HL-60 (cell line): ENCODE measurements around the gene CAMSAP2.

ENCODE experiments used
- DNase-seq, 2 experiments: peaks; one replicate each; pipeline ENCODE4 v3.0.0-alpha.2; 2010 to 2020; ENCODE audit warnings: low read depth in 1 of 2, low spot score in 1 of 2
- H3K27ac ChIP-seq: fragments of 250-450 bp; sonication (Bioruptor Pico); replicated peaks from 2 replicates; pipeline ENCODE4 v1.5.1; 2020; ENCODE audit warnings: mild to moderate bottlenecking, moderate library complexity
- H3K27me3 ChIP-seq: fragments of 250-450 bp; sonication (Bioruptor Pico); 2 replicates; pipeline ENCODE4 v1.5.1; 2021; ENCODE audit warnings: mild to moderate bottlenecking, moderate library complexity; ENCODE audit not compliant: insufficient read depth, poor library complexity, severe bottlenecking
- H3K4me3 ChIP-seq: replicated peaks from 2 replicates; pipeline ENCODE4 v1.5.1; 2011; ENCODE audit warnings: mild to moderate bottlenecking, control low read depth, low read length; ENCODE audit not compliant: insufficient read depth
- GABPA ChIP-seq: IDR thresholded peaks from 2 replicates; pipeline ENCODE4 v1.6.1; 2012; ENCODE audit warnings: low read depth
- POLR2AphosphoS5 ChIP-seq: IDR thresholded peaks from 2 replicates; pipeline ENCODE4 v1.6.1; 2012; ENCODE audit warnings: low read depth
- SPI1 ChIP-seq: IDR thresholded peaks from 2 replicates; pipeline ENCODE4 v1.6.1; 2012; ENCODE audit warnings: low read depth, mild to moderate bottlenecking, borderline replicate concordance
- TF ChIP-seq, protein P1 (sequence below): IDR thresholded peaks from one replicate; pipeline ENCODE4 v1.5.1; 2011; ENCODE audit warnings: low read length, control low read depth, inconsistent platforms; ENCODE audit not compliant: insufficient read depth
- TF ChIP-seq, protein P2 (sequence below): IDR thresholded peaks from 2 replicates; pipeline ENCODE4 v1.6.1; 2012; ENCODE audit warnings: low read depth; ENCODE audit not compliant: insufficient replicate concordance

CAMSAP2 gene

DNA sequence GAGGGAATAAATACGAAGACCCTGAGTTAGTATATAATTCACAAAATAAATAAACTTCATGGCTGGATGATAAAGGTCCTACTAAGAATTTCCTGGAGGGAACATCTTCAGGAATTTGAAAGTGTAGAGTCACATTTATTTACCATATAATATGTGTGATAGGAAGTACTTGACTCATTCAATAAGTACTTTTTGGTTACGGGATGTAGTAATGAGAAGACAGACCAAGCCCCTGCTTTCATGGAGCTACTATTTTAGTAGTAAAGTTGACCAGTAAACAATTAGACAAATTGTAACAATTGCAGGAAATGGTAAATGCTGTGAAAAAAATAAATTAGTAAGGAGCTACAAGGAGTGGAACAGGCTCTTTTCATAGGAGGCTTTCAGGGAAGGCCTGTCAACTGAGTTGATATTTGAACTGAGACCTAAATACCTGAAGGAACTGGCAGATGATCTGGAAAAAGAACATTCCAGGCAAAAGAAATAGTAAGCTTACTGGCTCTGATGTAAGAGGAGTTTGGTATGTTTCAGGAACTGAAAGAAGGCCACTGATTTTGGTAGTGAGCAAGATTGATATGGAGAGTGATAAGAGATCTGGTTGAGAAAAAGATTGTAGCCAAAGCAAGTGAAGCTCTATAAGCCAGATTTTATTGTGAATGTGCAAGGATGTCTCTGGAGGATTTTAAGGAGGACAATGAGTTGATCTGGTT is 36.2 kb downstream of the CAMSAP2 start:
- no peak for DNase-seq
- Histone ChIP-seq H3K27ac (no peak overlapping the region), H3K27me3 (no peaks in the 10 kb centered on the region), H3K4me3 (no peak overlapping the region)
- TF ChIP-seq POLR2AphosphoS5 (no peak), SPI1 (no peak), GABPA (no peak)
- TF ChIP-seq, protein P1, sequence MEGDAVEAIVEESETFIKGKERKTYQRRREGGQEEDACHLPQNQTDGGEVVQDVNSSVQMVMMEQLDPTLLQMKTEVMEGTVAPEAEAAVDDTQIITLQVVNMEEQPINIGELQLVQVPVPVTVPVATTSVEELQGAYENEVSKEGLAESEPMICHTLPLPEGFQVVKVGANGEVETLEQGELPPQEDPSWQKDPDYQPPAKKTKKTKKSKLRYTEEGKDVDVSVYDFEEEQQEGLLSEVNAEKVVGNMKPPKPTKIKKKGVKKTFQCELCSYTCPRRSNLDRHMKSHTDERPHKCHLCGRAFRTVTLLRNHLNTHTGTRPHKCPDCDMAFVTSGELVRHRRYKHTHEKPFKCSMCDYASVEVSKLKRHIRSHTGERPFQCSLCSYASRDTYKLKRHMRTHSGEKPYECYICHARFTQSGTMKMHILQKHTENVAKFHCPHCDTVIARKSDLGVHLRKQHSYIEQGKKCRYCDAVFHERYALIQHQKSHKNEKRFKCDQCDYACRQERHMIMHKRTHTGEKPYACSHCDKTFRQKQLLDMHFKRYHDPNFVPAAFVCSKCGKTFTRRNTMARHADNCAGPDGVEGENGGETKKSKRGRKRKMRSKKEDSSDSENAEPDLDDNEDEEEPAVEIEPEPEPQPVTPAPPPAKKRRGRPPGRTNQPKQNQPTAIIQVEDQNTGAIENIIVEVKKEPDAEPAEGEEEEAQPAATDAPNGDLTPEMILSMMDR: no peak
- TF ChIP-seq, protein P2, sequence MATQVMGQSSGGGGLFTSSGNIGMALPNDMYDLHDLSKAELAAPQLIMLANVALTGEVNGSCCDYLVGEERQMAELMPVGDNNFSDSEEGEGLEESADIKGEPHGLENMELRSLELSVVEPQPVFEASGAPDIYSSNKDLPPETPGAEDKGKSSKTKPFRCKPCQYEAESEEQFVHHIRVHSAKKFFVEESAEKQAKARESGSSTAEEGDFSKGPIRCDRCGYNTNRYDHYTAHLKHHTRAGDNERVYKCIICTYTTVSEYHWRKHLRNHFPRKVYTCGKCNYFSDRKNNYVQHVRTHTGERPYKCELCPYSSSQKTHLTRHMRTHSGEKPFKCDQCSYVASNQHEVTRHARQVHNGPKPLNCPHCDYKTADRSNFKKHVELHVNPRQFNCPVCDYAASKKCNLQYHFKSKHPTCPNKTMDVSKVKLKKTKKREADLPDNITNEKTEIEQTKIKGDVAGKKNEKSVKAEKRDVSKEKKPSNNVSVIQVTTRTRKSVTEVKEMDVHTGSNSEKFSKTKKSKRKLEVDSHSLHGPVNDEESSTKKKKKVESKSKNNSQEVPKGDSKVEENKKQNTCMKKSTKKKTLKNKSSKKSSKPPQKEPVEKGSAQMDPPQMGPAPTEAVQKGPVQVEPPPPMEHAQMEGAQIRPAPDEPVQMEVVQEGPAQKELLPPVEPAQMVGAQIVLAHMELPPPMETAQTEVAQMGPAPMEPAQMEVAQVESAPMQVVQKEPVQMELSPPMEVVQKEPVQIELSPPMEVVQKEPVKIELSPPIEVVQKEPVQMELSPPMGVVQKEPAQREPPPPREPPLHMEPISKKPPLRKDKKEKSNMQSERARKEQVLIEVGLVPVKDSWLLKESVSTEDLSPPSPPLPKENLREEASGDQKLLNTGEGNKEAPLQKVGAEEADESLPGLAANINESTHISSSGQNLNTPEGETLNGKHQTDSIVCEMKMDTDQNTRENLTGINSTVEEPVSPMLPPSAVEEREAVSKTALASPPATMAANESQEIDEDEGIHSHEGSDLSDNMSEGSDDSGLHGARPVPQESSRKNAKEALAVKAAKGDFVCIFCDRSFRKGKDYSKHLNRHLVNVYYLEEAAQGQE: no peak

DNA sequence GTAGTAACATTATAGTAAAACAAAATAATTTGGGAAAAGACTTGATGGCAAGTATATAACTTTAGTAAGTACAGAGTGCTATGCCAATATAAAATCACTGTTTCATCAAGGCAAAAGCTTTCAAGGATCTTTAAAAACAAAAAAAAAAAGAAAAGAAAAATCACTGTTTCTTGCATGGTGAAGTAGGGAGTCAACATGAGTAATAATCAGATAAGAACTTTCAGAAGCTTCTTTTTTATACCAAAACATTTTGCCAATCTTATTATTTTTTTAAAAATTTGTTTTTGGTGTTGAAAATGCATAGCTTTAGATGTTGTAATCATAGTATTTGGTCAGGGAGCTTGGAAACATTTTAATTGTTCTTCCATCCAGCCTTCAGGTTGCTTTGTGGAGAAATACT is 37.2 kb downstream of the CAMSAP2 start:
- TF ChIP-seq, protein P2: no peak
- TF ChIP-seq SPI1 (no peak), GABPA (no peak), POLR2AphosphoS5 (no peak)
- TF ChIP-seq, protein P1: no peak
- no peaks in the 10 kb centered on the region for H3K27me3 ChIP-seq
- DNase-seq: no peak
- no peak overlapping the region for H3K4me3 ChIP-seq
- no peak overlapping the region for H3K27ac ChIP-seq

DNA sequence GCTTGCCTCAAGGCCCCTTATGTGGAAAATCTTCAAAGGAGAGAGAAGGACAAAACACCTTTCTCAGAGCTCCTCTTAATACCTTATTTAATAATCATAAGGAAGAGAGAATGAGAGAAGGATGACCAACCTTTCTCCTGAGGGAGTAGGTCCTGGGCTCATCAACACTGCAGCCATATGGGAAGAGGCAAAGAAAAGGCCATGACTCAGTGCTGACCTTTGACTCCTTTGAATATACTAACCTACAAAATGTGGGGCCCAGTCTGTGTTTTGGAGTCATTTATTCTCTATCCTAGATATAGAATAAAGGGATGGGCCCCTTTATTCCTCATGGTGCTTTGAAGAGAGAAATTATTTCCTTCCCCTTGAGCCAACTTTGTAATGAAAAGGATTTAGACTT is 38.3 kb downstream of the CAMSAP2 start:
- no peak for DNase-seq
- TF ChIP-seq SPI1 (no peak), POLR2AphosphoS5 (no peak), GABPA (no peak)
- TF ChIP-seq, protein P2: no peak
- TF ChIP-seq, protein P1: no peak
- Histone ChIP-seq H3K27ac (no peak overlapping the region), H3K27me3 (no peaks in the 10 kb centered on the region), H3K4me3 (no peak overlapping the region)
